HG03354 (cell line): ENCODE measurements around the gene CCDC85B.
A peak's percentile ranks its signal among the peaks of the same experiment; 100 is the strongest.

Source experiments
- ATAC-seq: cut with Tn5 transposase; IDR thresholded peaks from one replicate; pipeline ENCODE4 v1.9.1; 2021; ENCODE audit warnings: mild to moderate bottlenecking; ENCODE audit not compliant: unreplicated experiment, poor library complexity, severe bottlenecking

Gene CCDC85B

GRCh38 chr11:65899356-65900124 is 9.1 kb downstream of the CCDC85B start:
- no peak for ATAC-seq

GRCh38 chr11:65900125-65900898 is 9.8 kb downstream of the CCDC85B start, which contains the start of gene FOSL1:
TSS of gene FOSL1 (minus strand) at chr11:65900388. CDS start at chr11:65900339, 49 bp downstream.
- ATAC-seq = peak; percentile 78

GRCh38 chr11:65900899-65901180 is 10.4 kb downstream of the CCDC85B start:
- no peak for ATAC-seq

- no peak for ATAC-seq
Observed at GRCh38 chr11:65903068-65903481, 12.6 kb downstream of the CCDC85B start.

GRCh38 chr11:65903715-65904114 is 13.2 kb downstream of the CCDC85B start:
- ATAC-seq = no peak

GRCh38 chr11:65906602-65907001 is 16.1 kb downstream of the CCDC85B start:
- no peak for ATAC-seq

GRCh38 chr11:65907878-65908277 is 17.4 kb downstream of the CCDC85B start:
- no peak for ATAC-seq

GRCh38 chr11:65911682-65912568 is 21.5 kb downstream of the CCDC85B start:
- no peak for ATAC-seq

GRCh38 chr11:65912845-65913244 is 22.4 kb downstream of the CCDC85B start:
- ATAC-seq = no peak

- ATAC-seq = no peak
Observed at GRCh38 chr11:65915101-65915820, 24.8 kb downstream of the CCDC85B start.

- ATAC-seq = no peak
Observed at GRCh38 chr11:65915821-65916251, 25.4 kb downstream of the CCDC85B start.

GRCh38 chr11:65916391-65916790 is 25.9 kb downstream of the CCDC85B start:
- ATAC-seq = no peak

- ATAC-seq = no peak
Observed at GRCh38 chr11:65917077-65917433, 26.6 kb downstream of the CCDC85B start.

- no peak for ATAC-seq
Observed at GRCh38 chr11:65917434-65918210, 27.1 kb downstream of the CCDC85B start.

GRCh38 chr11:65918211-65919140 is 28.0 kb downstream of the CCDC85B start, which contains the start of gene C11orf68:
TSS of gene C11orf68 (minus strand) at chr11:65919062. CDS start at chr11:65919031, 31 bp downstream.
- peak; percentile 55 for ATAC-seq

GRCh38 chr11:65919141-65919572 is 28.7 kb downstream of the CCDC85B start, which contains the start of gene DRAP1:
TSS of gene DRAP1 (plus strand) at chr11:65919426. CDS start at chr11:65919502, 76 bp downstream.
- ATAC-seq = peak; percentile 89

- ATAC-seq = peak; percentile 46
Observed at GRCh38 chr11:65919573-65920371, 29.3 kb downstream of the CCDC85B start.
